Osteoblast (primary cell): ENCODE data around the gene BGLAP. TPM values are rescaled to one million over a fixed set of nuclear protein-coding genes. Genes with fewer than 3 reads are reported as not detected.
A peak's percentile ranks its signal among the peaks of the same experiment; 100 is the strongest.

Experiments used
- DNase-seq: peaks from one replicate; pipeline ENCODE4 v3.0.0; 2011; ENCODE audit warnings: low spot score, mixed read lengths; ENCODE audit not compliant: insufficient read length; ENCODE audit errors: missing footprints
- H2AFZ ChIP-seq: 2 replicates; pipeline ENCODE4 v1.6.0; 2011; ENCODE audit warnings: mild to moderate bottlenecking, low read length
- H3K27ac ChIP-seq: 2 replicates; pipeline ENCODE4 v1.5.1; 2011; ENCODE audit warnings: mild to moderate bottlenecking, low read depth, low read length, moderate library complexity
- H3K27me3 ChIP-seq: 2 replicates; pipeline ENCODE4 v1.6.0; 2012; ENCODE audit warnings: mild to moderate bottlenecking, control low read depth, inconsistent platforms, low read length, moderate library complexity; ENCODE audit not compliant: insufficient read depth
- H3K36me3 ChIP-seq: 2 replicates; pipeline ENCODE4 v1.5.1; 2011; ENCODE audit warnings: mild to moderate bottlenecking, low read length, control low read depth, moderate library complexity; ENCODE audit not compliant: insufficient read depth
- H3K4me1 ChIP-seq: 2 replicates; pipeline ENCODE4 v1.5.1; 2011; ENCODE audit warnings: mild to moderate bottlenecking, low read length, control low read depth, moderate library complexity; ENCODE audit not compliant: insufficient read depth
- H3K4me2 ChIP-seq: 2 replicates; pipeline ENCODE4 v1.6.0; 2011; ENCODE audit warnings: mild to moderate bottlenecking, low read length; ENCODE audit not compliant: insufficient read depth
- H3K4me3 ChIP-seq: fragments of 200-600 bp; sonication (generic); 3 replicates; pipeline ENCODE4 v1.5.1; 2012; ENCODE audit warnings: mild to moderate bottlenecking, low read length, inconsistent platforms; ENCODE audit not compliant: insufficient read depth
- H3K79me2 ChIP-seq: 2 replicates; pipeline ENCODE4 v1.6.0; 2012; ENCODE audit warnings: mild to moderate bottlenecking, low read length, control low read depth, inconsistent platforms; ENCODE audit not compliant: insufficient read depth
- H3K9me3 ChIP-seq: 2 replicates; pipeline ENCODE4 v1.5.1; 2011; ENCODE audit warnings: low read depth, low read length, control low read depth
- H4K20me1 ChIP-seq: 2 replicates; pipeline ENCODE4 v1.6.0; 2012; ENCODE audit warnings: mild to moderate bottlenecking, low read length, control low read depth; ENCODE audit not compliant: insufficient read depth
- total RNA-seq: library from RNA; depleted of rRNA; stranded (reverse); fragments of >200 nt; gene quantifications from 2 replicates; pipeline ENCODE4 v1.2.3, GENCODE V29; 2012
- TF ChIP-seq, protein P1 (sequence below): IDR thresholded peaks from 2 replicates; pipeline ENCODE4 v1.5.1; 2011; ENCODE audit warnings: mild to moderate bottlenecking, low read depth, low read length, moderate library complexity; ENCODE audit errors: extremely low read depth

BGLAP gene
- total RNA-seq, 1 donor: 2.2 TPM

DNA sequence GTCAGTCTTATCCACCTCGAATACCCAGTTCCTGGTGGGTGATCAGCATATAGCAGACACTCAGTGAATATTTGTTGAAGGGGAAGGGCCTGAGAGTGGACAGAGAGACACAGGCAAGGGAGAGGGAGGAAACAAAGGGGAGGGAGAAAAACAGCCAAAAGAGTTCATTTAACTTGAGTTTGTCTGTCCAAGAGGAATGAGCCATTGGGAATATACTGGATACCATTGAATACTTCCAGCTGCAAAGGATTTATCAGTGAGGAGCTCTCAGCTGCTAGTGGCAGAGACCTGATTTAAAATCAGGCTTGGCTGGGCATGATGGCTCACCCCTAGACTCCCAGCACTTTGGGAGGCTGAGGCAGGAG, 11.5 kb upstream of the BGLAP start:
- DNase-seq: no peak
- H3K27ac ChIP-seq: no peak overlapping the region
- no peaks in the 10 kb centered on the region for H3K9me3 ChIP-seq
- TF ChIP-seq, protein P1, sequence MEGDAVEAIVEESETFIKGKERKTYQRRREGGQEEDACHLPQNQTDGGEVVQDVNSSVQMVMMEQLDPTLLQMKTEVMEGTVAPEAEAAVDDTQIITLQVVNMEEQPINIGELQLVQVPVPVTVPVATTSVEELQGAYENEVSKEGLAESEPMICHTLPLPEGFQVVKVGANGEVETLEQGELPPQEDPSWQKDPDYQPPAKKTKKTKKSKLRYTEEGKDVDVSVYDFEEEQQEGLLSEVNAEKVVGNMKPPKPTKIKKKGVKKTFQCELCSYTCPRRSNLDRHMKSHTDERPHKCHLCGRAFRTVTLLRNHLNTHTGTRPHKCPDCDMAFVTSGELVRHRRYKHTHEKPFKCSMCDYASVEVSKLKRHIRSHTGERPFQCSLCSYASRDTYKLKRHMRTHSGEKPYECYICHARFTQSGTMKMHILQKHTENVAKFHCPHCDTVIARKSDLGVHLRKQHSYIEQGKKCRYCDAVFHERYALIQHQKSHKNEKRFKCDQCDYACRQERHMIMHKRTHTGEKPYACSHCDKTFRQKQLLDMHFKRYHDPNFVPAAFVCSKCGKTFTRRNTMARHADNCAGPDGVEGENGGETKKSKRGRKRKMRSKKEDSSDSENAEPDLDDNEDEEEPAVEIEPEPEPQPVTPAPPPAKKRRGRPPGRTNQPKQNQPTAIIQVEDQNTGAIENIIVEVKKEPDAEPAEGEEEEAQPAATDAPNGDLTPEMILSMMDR: no peak
- peaks cover 20% of the 10 kb centered on the region for H3K4me1 ChIP-seq
- H3K36me3 ChIP-seq: peaks cover 22% of the 10 kb centered on the region
- H2AFZ ChIP-seq: no peak overlapping the region
- H3K27me3 ChIP-seq: no peaks in the 10 kb centered on the region
- no peak overlapping the region for H3K4me3 ChIP-seq
- no peaks in the 10 kb centered on the region for H4K20me1 ChIP-seq
- H3K4me2 ChIP-seq: no peak overlapping the region
- no peaks in the 10 kb centered on the region for H3K79me2 ChIP-seq

DNA sequence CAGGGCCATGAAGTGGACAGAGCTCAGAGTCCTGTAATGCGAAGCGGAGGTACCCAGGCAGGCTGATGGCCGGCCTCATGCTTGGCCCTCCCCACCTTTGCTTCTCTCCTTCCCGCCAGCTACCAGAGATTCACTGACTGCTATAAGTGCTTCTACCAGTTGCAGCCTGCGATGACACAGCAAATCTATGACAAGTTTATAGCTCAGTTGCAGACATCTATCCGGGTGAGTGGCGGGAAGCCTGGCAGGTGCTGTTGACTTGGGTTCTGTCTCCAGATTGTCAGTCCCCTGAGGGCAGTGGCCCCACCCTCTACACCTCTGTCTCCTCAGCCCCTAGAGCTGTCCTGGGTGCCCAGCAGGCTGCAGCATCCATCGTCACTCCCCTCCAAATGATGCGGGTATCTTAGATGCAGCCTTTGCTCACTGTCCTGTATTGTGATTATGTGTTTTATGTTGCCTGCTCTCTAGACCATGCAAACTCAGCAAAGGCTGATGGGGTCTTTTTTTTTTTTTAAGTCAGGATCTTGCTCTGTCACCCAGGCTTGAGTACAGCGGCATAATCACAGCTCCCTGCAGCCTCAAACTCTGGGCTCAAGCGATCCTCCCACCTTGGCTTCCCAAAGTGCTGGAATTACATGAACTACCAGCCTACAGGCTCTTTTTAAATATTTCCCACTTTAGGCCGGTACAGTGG, 9.6 kb upstream of the BGLAP start:
- no peak overlapping the region for H3K4me3 ChIP-seq
- no peaks in the 10 kb centered on the region for H3K79me2 ChIP-seq

DNA sequence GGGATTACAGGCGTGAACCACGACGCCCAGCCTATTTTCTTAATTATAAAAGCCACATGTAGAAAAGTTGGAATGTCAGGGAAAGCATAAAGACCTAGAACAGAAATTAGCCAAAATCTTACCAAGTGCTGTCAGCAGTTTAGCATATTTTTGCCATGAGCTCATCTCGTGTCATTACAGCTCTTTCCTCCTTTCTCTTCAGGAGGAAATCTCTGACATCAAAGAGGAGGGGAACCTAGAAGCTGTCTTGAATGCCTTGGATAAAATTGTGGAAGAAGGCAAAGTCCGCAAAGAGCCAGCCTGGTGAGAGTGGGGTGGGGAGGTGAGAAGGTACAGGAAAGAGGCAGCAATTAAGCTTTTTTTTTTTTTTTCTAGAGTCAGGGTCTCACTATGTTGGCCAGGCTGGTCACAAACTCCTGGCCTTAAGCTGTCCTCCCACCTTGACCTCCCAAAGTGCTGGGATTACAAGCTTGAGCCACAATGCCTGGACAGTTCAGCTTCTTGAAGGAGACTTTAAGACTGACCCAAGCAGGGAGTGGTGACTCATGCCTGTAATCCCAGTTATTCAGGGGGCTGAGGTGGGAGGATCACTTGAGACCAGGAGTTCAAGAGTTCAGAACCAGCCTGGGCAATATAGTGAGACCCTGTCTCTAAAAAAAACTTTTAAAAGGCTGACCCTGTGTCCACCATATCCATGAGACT, 8.4 kb upstream of the BGLAP start:
- H3K79me2 ChIP-seq: no peaks in the 10 kb centered on the region
- H3K4me2 ChIP-seq: peak overlapping the region; percentile 50
- no peaks in the 10 kb centered on the region for H3K27me3 ChIP-seq
- TF ChIP-seq, protein P1: no peak
- H3K27ac ChIP-seq: peak overlapping the region; percentile 93
- H3K4me3 ChIP-seq: peak overlapping the region; percentile 11
- peak; percentile 88 for DNase-seq
- no peak overlapping the region for H2AFZ ChIP-seq
- H3K36me3 ChIP-seq: peaks cover 27% of the 10 kb centered on the region
- no peaks in the 10 kb centered on the region for H3K9me3 ChIP-seq
- H4K20me1 ChIP-seq: no peaks in the 10 kb centered on the region
- peaks cover 20% of the 10 kb centered on the region for H3K4me1 ChIP-seq

More for the DNA sequence above, 9.6 kb upstream of the BGLAP start:
- H3K4me2 ChIP-seq: no peak overlapping the region
- H3K9me3 ChIP-seq: no peaks in the 10 kb centered on the region
- peaks cover 27% of the 10 kb centered on the region for H3K36me3 ChIP-seq
- TF ChIP-seq, protein P1: no peak
- no peak for DNase-seq
- H3K27me3 ChIP-seq: no peaks in the 10 kb centered on the region
- H4K20me1 ChIP-seq: no peaks in the 10 kb centered on the region
- no peak overlapping the region for H2AFZ ChIP-seq
- no peak overlapping the region for H3K27ac ChIP-seq
- peaks cover 20% of the 10 kb centered on the region for H3K4me1 ChIP-seq

DNA sequence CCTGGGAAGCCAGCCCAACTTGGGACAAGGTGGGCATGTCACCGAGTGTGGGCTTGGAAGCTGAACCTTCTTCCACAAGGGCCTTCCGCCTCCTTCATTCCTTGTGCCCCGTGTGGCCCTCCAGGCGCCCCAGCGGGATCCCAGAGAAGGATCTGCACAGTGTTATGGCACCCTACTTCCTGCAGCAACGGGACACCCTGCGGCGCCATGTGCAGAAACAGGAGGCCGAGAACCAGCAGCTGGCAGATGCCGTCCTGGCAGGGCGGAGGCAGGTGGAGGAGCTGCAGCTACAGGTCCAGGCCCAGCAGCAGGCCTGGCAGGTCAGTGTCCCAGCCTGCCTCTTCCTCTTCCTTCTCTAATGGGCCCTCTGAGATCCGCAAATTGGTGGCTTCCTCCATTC, 5.8 kb upstream of the BGLAP start:
- no peaks in the 10 kb centered on the region for H3K79me2 ChIP-seq
- peaks cover 25% of the 10 kb centered on the region for H3K4me1 ChIP-seq
- no peak overlapping the region for H3K4me3 ChIP-seq
- no peak overlapping the region for H3K4me2 ChIP-seq
- no peaks in the 10 kb centered on the region for H4K20me1 ChIP-seq
- TF ChIP-seq, protein P1: no peak
- H2AFZ ChIP-seq: no peak overlapping the region
- no peaks in the 10 kb centered on the region for H3K27me3 ChIP-seq
- no peak overlapping the region for H3K27ac ChIP-seq
- H3K36me3 ChIP-seq: peaks cover 19% of the 10 kb centered on the region
- no peak for DNase-seq
- H3K9me3 ChIP-seq: no peaks in the 10 kb centered on the region
